H9 (cell line): ENCODE measurements around the gene PIP5KL1. TPM values are rescaled to one million over a fixed set of nuclear protein-coding genes. Genes with fewer than 3 reads are reported as not detected.

Experiments
- DNase-seq: peaks from one replicate; pipeline ENCODE4 v3.0.0-alpha.2; 2017
- H2AFZ ChIP-seq: one replicate; pipeline ENCODE4 v1.6.1; 2013; ENCODE audit warnings: mild to moderate bottlenecking, low read length, control low read depth, moderate library complexity
- H2AK5ac ChIP-seq: 2 replicates; pipeline ENCODE4 v1.6.1; 2013; ENCODE audit warnings: low read length, control low read depth, mixed read lengths; ENCODE audit not compliant: insufficient read length
- H2BK120ac ChIP-seq: one replicate; pipeline ENCODE4 v1.6.1; 2013; ENCODE audit warnings: low read depth, mild to moderate bottlenecking, low read length, control low read depth, inconsistent platforms; ENCODE audit not compliant: poor library complexity, severe bottlenecking
- H2BK12ac ChIP-seq: 2 replicates; pipeline ENCODE4 v1.6.1; 2013; ENCODE audit warnings: low read length, control low read depth, mixed read lengths, low read depth; ENCODE audit not compliant: insufficient read length
- H2BK15ac ChIP-seq: 2 replicates; pipeline ENCODE4 v1.6.1; 2013; ENCODE audit warnings: low read depth, low read length, control low read depth
- H2BK20ac ChIP-seq: one replicate; pipeline ENCODE4 v1.6.1; 2013; ENCODE audit warnings: low read depth, mild to moderate bottlenecking, low read length, control low read depth, inconsistent platforms; ENCODE audit not compliant: poor library complexity, severe bottlenecking
- H2BK5ac ChIP-seq: 2 replicates; pipeline ENCODE4 v1.6.1; 2013; ENCODE audit warnings: low read length, control low read depth, mixed read lengths; ENCODE audit not compliant: insufficient read length
- H3K14ac ChIP-seq: 2 replicates; pipeline ENCODE4 v1.6.1; 2013; ENCODE audit warnings: low read length, control low read depth; ENCODE audit not compliant: insufficient read depth
- H3K18ac ChIP-seq: 2 replicates; pipeline ENCODE4 v1.6.1; 2013; ENCODE audit warnings: low read depth, mild to moderate bottlenecking, mixed read lengths, low read length, control low read depth; ENCODE audit not compliant: insufficient read length
- H3K23ac ChIP-seq: 2 replicates; pipeline ENCODE4 v1.6.1; 2013; ENCODE audit warnings: low read length, control low read depth, mixed read lengths, low read depth; ENCODE audit not compliant: insufficient read length
- H3K23me2 ChIP-seq: 2 replicates; pipeline ENCODE4 v1.6.1; 2013; ENCODE audit warnings: low read depth, mild to moderate bottlenecking, mixed read lengths, low read length, control low read depth; ENCODE audit not compliant: insufficient read length, poor library complexity, severe bottlenecking
- H3K27ac ChIP-seq: 2 replicates; pipeline ENCODE4 v1.5.1; 2013; ENCODE audit warnings: low read length, control low read depth, mixed read lengths, low read depth; ENCODE audit not compliant: insufficient read length
- H3K27me3 ChIP-seq: 2 replicates; pipeline ENCODE4 v1.6.1; 2013; ENCODE audit warnings: low read length, control low read depth, inconsistent platforms; ENCODE audit not compliant: insufficient read depth
- H3K4ac ChIP-seq: 2 replicates; pipeline ENCODE4 v1.6.1; 2013; ENCODE audit warnings: low read depth, mild to moderate bottlenecking, control low read depth, inconsistent platforms, low read length, moderate library complexity
- H3K4me1 ChIP-seq: 2 replicates; pipeline ENCODE4 v1.6.1; 2013; ENCODE audit warnings: low read length, control low read depth, inconsistent platforms; ENCODE audit not compliant: insufficient read depth
- H3K4me2 ChIP-seq: 2 replicates; pipeline ENCODE4 v1.6.1; 2013; ENCODE audit warnings: low read length, control low read depth, mixed read lengths; ENCODE audit not compliant: insufficient read length, insufficient read depth
- H3K56ac ChIP-seq: 2 replicates; pipeline ENCODE4 v1.6.1; 2013; ENCODE audit warnings: low read depth, mild to moderate bottlenecking, mixed read lengths, low read length, control low read depth; ENCODE audit not compliant: insufficient read length
- H3K79me1 ChIP-seq: 2 replicates; pipeline ENCODE4 v1.6.1; 2013; ENCODE audit warnings: low read depth, mild to moderate bottlenecking, moderate library complexity, low read length, control low read depth, inconsistent platforms; ENCODE audit not compliant: insufficient read depth, poor library complexity, severe bottlenecking
- H3K79me2 ChIP-seq: 2 replicates; pipeline ENCODE4 v1.6.1; 2013; ENCODE audit warnings: low read length, control low read depth, inconsistent platforms; ENCODE audit not compliant: insufficient read depth
- H3K9ac ChIP-seq: 2 replicates; pipeline ENCODE4 v1.6.1; 2013; ENCODE audit warnings: low read length, control low read depth, mixed read lengths; ENCODE audit not compliant: insufficient read length; ENCODE audit errors: extremely low read depth
- H3K9me3 ChIP-seq: one replicate; pipeline ENCODE4 v1.6.1; 2013; ENCODE audit warnings: low read depth, low read length, inconsistent platforms; ENCODE audit not compliant: control insufficient read depth
- H3T11ph ChIP-seq: one replicate; pipeline ENCODE4 v1.6.1; 2013; ENCODE audit warnings: mild to moderate bottlenecking, low read length, control low read depth, inconsistent platforms
- H4K20me1 ChIP-seq: one replicate; pipeline ENCODE4 v1.6.1; 2013; ENCODE audit not compliant: control insufficient read depth, insufficient read length, insufficient read depth
- H4K5ac ChIP-seq: 2 replicates; pipeline ENCODE4 v1.6.1; 2013; ENCODE audit warnings: low read depth, mild to moderate bottlenecking, mixed read lengths, low read length, control low read depth; ENCODE audit not compliant: insufficient read length
- H4K8ac ChIP-seq: replicated peaks from 2 replicates; pipeline ENCODE4 v1.6.1; 2013; ENCODE audit warnings: low read length, control low read depth, mixed read lengths, low read depth; ENCODE audit not compliant: insufficient read length
- H4K91ac ChIP-seq: 2 replicates; pipeline ENCODE4 v1.6.1; 2013; ENCODE audit warnings: low read depth, mild to moderate bottlenecking, moderate library complexity, mixed read lengths, low read length, control low read depth; ENCODE audit not compliant: insufficient read length
- H3K27ac Mint-ChIP-seq, 3 experiments: 2 replicates in 2 of 3; 3 replicates in 1 of 3; pipeline ENCODE4 v1.8.0; 2020 to 2021; ENCODE audit warnings: mixed read lengths in 3 of 3, mild to moderate bottlenecking in 1 of 3, moderate library complexity in 1 of 3
- H3K27me3 Mint-ChIP-seq: 2 replicates; pipeline ENCODE4 v1.8.0; 2021; ENCODE audit warnings: low read depth, mild to moderate bottlenecking, moderate library complexity, mixed read lengths
- H3K36me3 Mint-ChIP-seq, 3 experiments: 2 replicates in 2 of 3; 3 replicates in 1 of 3; pipeline ENCODE4 v1.8.0; 2020 to 2021; ENCODE audit warnings: low read depth in 3 of 3, mixed read lengths in 3 of 3; ENCODE audit not compliant: insufficient read depth in 1 of 3
- H3K4me1 Mint-ChIP-seq, 2 experiments: 2 replicates each; pipeline ENCODE4 v1.8.0; 2020; ENCODE audit warnings: mixed read lengths in 2 of 2
- H3K4me3 Mint-ChIP-seq, 2 experiments: 2 replicates in 1 of 2; 3 replicates in 1 of 2; pipeline ENCODE4 v1.8.0; 2020 to 2021; ENCODE audit warnings: mild to moderate bottlenecking in 2 of 2, mixed read lengths in 2 of 2, moderate library complexity in 1 of 2
- H3K9me3 Mint-ChIP-seq, 2 experiments: 2 replicates in 1 of 2; 3 replicates in 1 of 2; pipeline ENCODE4 v1.8.0; 2020; ENCODE audit warnings: mild to moderate bottlenecking in 2 of 2, mixed read lengths in 2 of 2, moderate library complexity in 1 of 2
- CTCF ChIP-seq: fragments of 200-600 bp; sonication (generic); conservative IDR thresholded peaks from 3 replicates; pipeline ENCODE4 v1.8.0; 2021; ENCODE audit warnings: antibody characterized with exemption, mild to moderate bottlenecking
- WGBS: extraction: QIAGEN DNeasy Blood & Tissue Kit; methylation state at CpG from one replicate; pipeline ENCODE4 v1.1.7; 2013; ENCODE audit warnings: missing lambda C conversion rate, low lambda C conversion rate, mixed read lengths; ENCODE audit not compliant: insufficient read length; ENCODE audit errors: extremely low coverage; 5-methylcytosine and 5-hydroxymethylcytosine counted together
- total RNA-seq: library from RNA; stranded (reverse); gene quantifications from 2 replicates; pipeline ENCODE4 v1.2.1, GENCODE V29; 2021

PIP5KL1 gene
- total RNA-seq, 1 experiment from 2014 or later = 11.6 TPM

- Histone ChIP-seq H2AFZ (no peak overlapping the region), H4K91ac (no peak overlapping the region), H3K79me2 (no peaks in the 10 kb centered on the region), H4K20me1 (no peaks in the 10 kb centered on the region), H3K56ac (no peak overlapping the region), H3K14ac (no peak overlapping the region), H2BK15ac (no peak overlapping the region), H2AK5ac (no peak overlapping the region), H3K27ac (no peak overlapping the region), H3K4ac (no peak overlapping the region), H2BK20ac (no peak overlapping the region), H2BK12ac (no peak overlapping the region), H3K27me3 (no peaks in the 10 kb centered on the region), H3K18ac (no peak overlapping the region), H3K23ac (no peak overlapping the region), H2BK120ac (no peak overlapping the region), H3K23me2 (peaks cover 9% of the 10 kb centered on the region), H3K9ac (no peak overlapping the region), H3K4me1 (no peaks in the 10 kb centered on the region), H4K5ac (no peak overlapping the region), H2BK5ac (no peak overlapping the region), H3K9me3 (no peaks in the 10 kb centered on the region), H3K79me1 (peaks cover 10% of the 10 kb centered on the region), H3T11ph (no peak overlapping the region), H4K8ac (no peak overlapping the region), H3K4me2 (no peak overlapping the region)
- Mint-ChIP-seq H3K9me3 (no peaks in the 10 kb centered on the region; a peak in 1 of 5 replicates), H3K27ac (peak overlapping the region in 1 of 3 experiments; percentile 49; a peak in 1 of 7 replicates), H3K27me3 (peaks cover 17% of the 10 kb centered on the region), H3K4me3 (peak overlapping the region in 1 of 2 experiments; percentile 45; a peak in 2 of 5 replicates), H3K4me1 (peaks cover 40 to 44% of the 10 kb centered on the region in 2 experiments), H3K36me3 (peaks cover 2 to 16% (median 8%) of the 10 kb centered on the region in 3 experiments; a peak in 6 of 7 replicates)
- no peak for DNase-seq
- WGBS = no CpG with 5 or more reads among the region's 4 CpGs
- TF ChIP-seq CTCF = no peak
These were observed 3.7 kb upstream of the PIP5KL1 start for GRCh38 chr9:127934248-127934647.
